Trophoblast cell (in vitro differentiated cells and primary cell): ENCODE measurements around the gene ATP6V0D1.

Source experiments
- DNase-seq, 2 donors: peaks; one replicate each; pipeline ENCODE4 v3.0.0-alpha.2; 2016
- H2AFZ ChIP-seq: 2 replicates; pipeline ENCODE4 v1.6.1; 2013; ENCODE audit warnings: low read length, moderate library complexity, mild to moderate bottlenecking; ENCODE audit not compliant: insufficient read depth, poor library complexity
- H2AK5ac ChIP-seq: 2 replicates; pipeline ENCODE4 v1.6.1; 2013; ENCODE audit warnings: mild to moderate bottlenecking, low read length
- H2BK120ac ChIP-seq: 2 replicates; pipeline ENCODE4 v1.6.1; 2013; ENCODE audit warnings: low read length, mild to moderate bottlenecking, moderate library complexity; ENCODE audit not compliant: insufficient read depth, poor library complexity
- H2BK12ac ChIP-seq: 2 replicates; pipeline ENCODE4 v1.6.1; 2013; ENCODE audit warnings: mild to moderate bottlenecking, low read length, moderate library complexity
- H2BK5ac ChIP-seq: 2 replicates; pipeline ENCODE4 v1.6.1; 2013; ENCODE audit warnings: low read length, low read depth, moderate library complexity, mild to moderate bottlenecking; ENCODE audit not compliant: poor library complexity
- H3K14ac ChIP-seq: 2 replicates; pipeline ENCODE4 v1.6.1; 2013; ENCODE audit warnings: mild to moderate bottlenecking, low read length
- H3K18ac ChIP-seq: 2 replicates; pipeline ENCODE4 v1.6.1; 2013; ENCODE audit warnings: mild to moderate bottlenecking, low read length
- H3K23ac ChIP-seq: 2 replicates; pipeline ENCODE4 v1.6.1; 2013; ENCODE audit warnings: low read length
- H3K27ac ChIP-seq: 2 replicates; pipeline ENCODE4 v1.5.1; 2013; ENCODE audit warnings: low read depth, mild to moderate bottlenecking, inconsistent platforms, low read length, moderate library complexity
- H3K27me3 ChIP-seq: 2 replicates; pipeline ENCODE4 v1.6.1; 2013; ENCODE audit warnings: inconsistent platforms, mild to moderate bottlenecking, low read length, moderate library complexity; ENCODE audit not compliant: insufficient read depth
- H3K36me3 ChIP-seq, 2 experiments: 1 replicate in 1 of 2; 2 replicates in 1 of 2; pipeline ENCODE4 v1.6.1; 2013; ENCODE audit warnings: low read length in 2 of 2, mild to moderate bottlenecking in 2 of 2, moderate library complexity in 1 of 2; ENCODE audit not compliant: insufficient read depth in 2 of 2, control insufficient read depth in 1 of 2
- H3K4ac ChIP-seq: 2 replicates; pipeline ENCODE4 v1.6.1; 2013; ENCODE audit warnings: low read depth, mild to moderate bottlenecking, low read length, moderate library complexity
- H3K4me1 ChIP-seq, 2 experiments: 1 replicate in 1 of 2; 2 replicates in 1 of 2; pipeline ENCODE4 v1.6.1; 2013; ENCODE audit warnings: low read length in 2 of 2, mild to moderate bottlenecking in 2 of 2, moderate library complexity in 1 of 2; ENCODE audit not compliant: insufficient read depth in 2 of 2, control insufficient read depth in 1 of 2
- H3K4me2 ChIP-seq: 2 replicates; pipeline ENCODE4 v1.6.1; 2013; ENCODE audit warnings: inconsistent platforms, mild to moderate bottlenecking, low read length, moderate library complexity
- H3K4me3 ChIP-seq: 2 replicates; pipeline ENCODE4 v1.5.1; 2013; ENCODE audit warnings: mild to moderate bottlenecking, low read depth, low read length, inconsistent platforms
- H3K79me1 ChIP-seq: one replicate; pipeline ENCODE4 v1.6.1; 2013; ENCODE audit warnings: low read length
- H3K79me2 ChIP-seq: 2 replicates; pipeline ENCODE4 v1.6.1; 2013; ENCODE audit warnings: low read length, mild to moderate bottlenecking; ENCODE audit not compliant: control insufficient read depth, insufficient read depth, poor library complexity
- H3K9ac ChIP-seq: 2 replicates; pipeline ENCODE4 v1.6.1; 2013; ENCODE audit warnings: mild to moderate bottlenecking, low read length
- H3K9me3 ChIP-seq: 2 replicates; pipeline ENCODE4 v1.6.1; 2013; ENCODE audit warnings: low read depth, mild to moderate bottlenecking, control low read depth, inconsistent platforms, low read length; ENCODE audit not compliant: insufficient read depth
- H4K12ac ChIP-seq: 2 replicates; pipeline ENCODE4 v1.6.1; 2013; ENCODE audit warnings: low read depth, mild to moderate bottlenecking, low read length, moderate library complexity
- H4K8ac ChIP-seq: 2 replicates; pipeline ENCODE4 v1.6.1; 2013; ENCODE audit warnings: low read depth, mild to moderate bottlenecking, low read length, moderate library complexity
- H4K91ac ChIP-seq: one replicate; pipeline ENCODE4 v1.6.1; 2013; ENCODE audit warnings: low read depth, mild to moderate bottlenecking, low read length, moderate library complexity
- WGBS: extraction: QIAGEN DNeasy Blood & Tissue Kit; methylation state at CpG from one replicate; pipeline ENCODE4 v1.1.7; 2013; ENCODE audit warnings: missing lambda C conversion rate; ENCODE audit not compliant: insufficient read length, insufficient coverage; ENCODE audit errors: extremely low coverage; 5-methylcytosine and 5-hydroxymethylcytosine counted together

ATP6V0D1 gene

DNA sequence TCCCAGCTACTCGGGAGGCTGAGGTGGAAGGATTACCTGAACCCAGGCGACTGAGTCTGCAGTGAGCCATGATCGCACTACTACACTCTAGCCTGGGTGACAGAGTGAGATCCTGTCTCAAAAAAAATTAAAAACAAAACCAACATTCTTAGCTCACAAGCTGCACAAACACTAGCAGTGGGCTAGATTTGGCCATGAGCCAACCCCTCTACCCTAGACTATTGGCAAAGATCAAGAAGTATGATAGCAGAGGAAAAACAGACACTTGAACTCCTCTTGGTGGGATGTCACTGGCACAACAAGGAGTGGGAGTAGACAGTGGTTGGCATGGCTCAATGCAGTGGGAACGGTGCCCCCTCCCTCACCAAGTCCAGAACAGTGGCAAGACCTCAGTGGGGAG lies 28.1 kb upstream of the ATP6V0D1 start:
- no peak overlapping the region for H3K4me3 ChIP-seq
- H3K4ac ChIP-seq: no peak overlapping the region
- no peak for DNase-seq
- no peak overlapping the region for H4K91ac ChIP-seq
- H2AFZ ChIP-seq: no peak overlapping the region
- H3K27ac ChIP-seq: no peak overlapping the region
- H3K36me3 ChIP-seq: no peaks in the 10 kb centered on the region
- no peaks in the 10 kb centered on the region for H3K9me3 ChIP-seq
- H3K4me1 ChIP-seq: no peaks in the 10 kb centered on the region
- H2BK120ac ChIP-seq: no peak overlapping the region
- WGBS: no CpG with 5 or more reads among the region's 4 CpGs
- no peaks in the 10 kb centered on the region for H3K79me1 ChIP-seq
- no peak overlapping the region for H3K9ac ChIP-seq
- no peak overlapping the region for H3K4me2 ChIP-seq
- H4K12ac ChIP-seq: no peak overlapping the region
- no peaks in the 10 kb centered on the region for H3K79me2 ChIP-seq
- H2AK5ac ChIP-seq: no peak overlapping the region
- no peak overlapping the region for H2BK12ac ChIP-seq
- H3K23ac ChIP-seq: no peak overlapping the region
- no peak overlapping the region for H4K8ac ChIP-seq
- H3K27me3 ChIP-seq: peaks cover 2% of the 10 kb centered on the region
- no peak overlapping the region for H3K18ac ChIP-seq
- H2BK5ac ChIP-seq: no peak overlapping the region
- H3K14ac ChIP-seq: no peak overlapping the region

DNA sequence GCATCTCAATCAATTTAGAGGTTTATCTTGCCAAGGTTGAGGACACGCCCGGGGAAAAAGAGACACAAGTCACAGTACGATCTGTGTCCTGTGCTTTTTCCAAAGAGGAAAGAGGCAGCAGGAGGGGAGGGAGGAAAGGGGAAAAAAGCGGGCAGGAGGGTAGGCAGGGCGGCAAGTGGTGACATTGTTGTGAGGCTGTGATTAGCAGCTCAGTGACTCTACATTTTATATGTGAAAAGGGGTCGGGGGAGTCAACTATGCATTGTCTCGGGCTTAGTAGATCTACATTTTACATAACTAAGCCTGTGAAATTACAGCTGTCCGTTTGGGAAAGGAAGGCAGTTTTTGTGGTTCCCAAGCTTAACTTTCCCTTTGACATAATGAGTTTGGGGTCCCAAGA lies 25.5 kb upstream of the ATP6V0D1 start:
- Histone ChIP-seq H2BK5ac (no peak overlapping the region), H3K27ac (no peak overlapping the region), H2BK120ac (no peak overlapping the region), H3K4me3 (no peak overlapping the region), H4K91ac (no peak overlapping the region), H3K36me3 (no peaks in the 10 kb centered on the region), H3K9me3 (no peaks in the 10 kb centered on the region), H3K23ac (no peak overlapping the region), H3K4me2 (no peak overlapping the region), H3K9ac (no peak overlapping the region), H3K18ac (no peak overlapping the region), H4K8ac (no peak overlapping the region), H4K12ac (no peak overlapping the region), H3K14ac (no peak overlapping the region), H3K4ac (no peak overlapping the region), H2AFZ (no peak overlapping the region), H3K79me1 (no peaks in the 10 kb centered on the region), H3K27me3 (peaks cover 2% of the 10 kb centered on the region), H3K79me2 (no peaks in the 10 kb centered on the region), H2AK5ac (no peak overlapping the region), H2BK12ac (no peak overlapping the region), H3K4me1 (no peaks in the 10 kb centered on the region)
- no CpG with 5 or more reads among the region's 8 CpGs for WGBS
- no peak for DNase-seq

DNA sequence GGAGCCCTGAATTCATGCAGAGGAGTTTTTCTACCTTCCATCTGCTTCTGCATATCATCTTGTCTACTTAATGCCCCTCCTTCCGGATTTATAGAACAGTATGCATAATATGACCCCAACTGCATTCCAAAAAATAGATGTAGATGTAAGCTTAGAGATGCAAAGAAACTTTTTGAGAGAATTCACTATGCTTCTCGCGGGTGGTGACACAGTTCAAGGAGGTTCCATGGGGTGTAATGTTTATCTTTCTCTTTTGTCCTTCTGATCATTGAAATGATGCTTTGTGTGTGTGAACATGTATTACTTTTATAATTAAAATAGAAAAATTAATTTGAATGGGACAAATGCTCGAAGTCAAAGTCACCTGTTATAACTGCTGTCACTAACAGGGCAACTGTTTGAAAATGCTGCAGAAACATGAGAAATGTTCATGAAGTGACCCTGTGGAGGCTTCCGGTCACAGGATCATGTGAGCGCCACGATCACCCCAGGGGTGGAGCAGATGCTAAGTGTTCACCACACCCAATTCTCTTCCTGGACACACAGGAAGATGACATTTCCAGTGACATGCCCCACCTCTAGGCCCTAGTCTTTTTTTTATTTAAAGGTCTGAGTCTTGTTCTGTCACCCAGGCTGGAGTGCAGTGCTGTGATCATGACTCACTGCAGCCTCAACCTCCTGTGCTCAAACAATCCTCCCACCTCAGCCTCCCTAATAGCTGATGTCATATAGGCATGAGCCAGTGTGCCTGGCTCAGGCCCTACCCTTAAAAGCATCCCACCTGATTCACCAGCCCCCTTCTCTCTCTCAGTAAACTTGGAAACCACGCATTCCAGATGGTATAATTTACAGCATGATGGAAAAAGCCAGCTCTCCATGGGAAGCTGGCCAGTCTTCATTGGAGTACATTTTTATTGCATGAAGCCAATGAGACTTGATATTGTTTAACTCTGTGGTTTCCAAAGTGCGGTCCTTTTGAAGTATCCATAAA lies 23.4 kb upstream of the ATP6V0D1 start:
- Histone ChIP-seq H4K91ac (no peak overlapping the region), H3K79me1 (no peaks in the 10 kb centered on the region), H3K4ac (no peak overlapping the region), H2BK5ac (no peak overlapping the region), H2BK12ac (no peak overlapping the region), H2AFZ (no peak overlapping the region), H4K8ac (no peak overlapping the region), H2BK120ac (no peak overlapping the region), H2AK5ac (no peak overlapping the region), H3K4me3 (no peak overlapping the region), H4K12ac (no peak overlapping the region), H3K27ac (no peak overlapping the region), H3K9me3 (no peaks in the 10 kb centered on the region), H3K9ac (no peak overlapping the region), H3K14ac (no peak overlapping the region), H3K23ac (no peak overlapping the region), H3K79me2 (no peaks in the 10 kb centered on the region), H3K27me3 (peaks cover 2% of the 10 kb centered on the region), H3K18ac (no peak overlapping the region), H3K36me3 (no peaks in the 10 kb centered on the region), H3K4me2 (no peak overlapping the region), H3K4me1 (no peaks in the 10 kb centered on the region)
- DNase-seq: peak in 1 of 2 donors; percentile 15
- no CpG with 5 or more reads among the region's 9 CpGs for WGBS

GRCh38 chr16:67499106-67499505 lies 18.1 kb upstream of the ATP6V0D1 start:
- H3K9ac ChIP-seq: peak overlapping the region; percentile 51
- no peak overlapping the region for H3K18ac ChIP-seq
- H2AK5ac ChIP-seq: no peak overlapping the region
- H4K8ac ChIP-seq: no peak overlapping the region
- H3K79me2 ChIP-seq: no peaks in the 10 kb centered on the region
- H2BK12ac ChIP-seq: no peak overlapping the region
- H3K23ac ChIP-seq: peak overlapping the region; percentile 22
- no peaks in the 10 kb centered on the region for H3K36me3 ChIP-seq
- no peak overlapping the region for H4K12ac ChIP-seq
- H3K4me3 ChIP-seq: no peak overlapping the region
- H3K9me3 ChIP-seq: no peaks in the 10 kb centered on the region
- no peak overlapping the region for H3K4me2 ChIP-seq
- H3K14ac ChIP-seq: no peak overlapping the region
- H2AFZ ChIP-seq: no peak overlapping the region
- WGBS: no CpG with 5 or more reads among the region's 4 CpGs
- no peak overlapping the region for H3K27ac ChIP-seq
- H2BK120ac ChIP-seq: no peak overlapping the region
- no peak for DNase-seq
- no peak overlapping the region for H4K91ac ChIP-seq
- H2BK5ac ChIP-seq: no peak overlapping the region
- H3K4ac ChIP-seq: no peak overlapping the region
- no peaks in the 10 kb centered on the region for H3K27me3 ChIP-seq
- no peaks in the 10 kb centered on the region for H3K79me1 ChIP-seq
- no peaks in the 10 kb centered on the region for H3K4me1 ChIP-seq
